Endothelial cell (in vitro differentiated cells): ENCODE results near the gene BTBD7. TPM values are rescaled to one million over a fixed set of nuclear protein-coding genes. Genes with fewer than 3 reads are reported as not detected.

Experiments used
- DNase-seq: peaks from one replicate; pipeline ENCODE4 v3.0.0; 2021; ENCODE audit warnings: low spot score
- H3K27ac Mint-ChIP-seq: one replicate; pipeline ENCODE4 v1.8.0; 2021; ENCODE audit warnings: mixed read lengths, inconsistent platforms; ENCODE audit not compliant: unreplicated experiment
- H3K27me3 Mint-ChIP-seq: one replicate; pipeline ENCODE4 v1.8.0; 2021; ENCODE audit warnings: mild to moderate bottlenecking, moderate library complexity, mixed read lengths, inconsistent platforms; ENCODE audit not compliant: unreplicated experiment
- H3K36me3 Mint-ChIP-seq: one replicate; pipeline ENCODE4 v1.8.0; 2021; ENCODE audit warnings: mild to moderate bottlenecking, low read depth, mixed read lengths, inconsistent platforms; ENCODE audit not compliant: unreplicated experiment
- H3K4me1 Mint-ChIP-seq: one replicate; pipeline ENCODE4 v1.8.0; 2021; ENCODE audit warnings: mild to moderate bottlenecking, mixed read lengths, inconsistent platforms; ENCODE audit not compliant: unreplicated experiment
- H3K4me3 Mint-ChIP-seq: one replicate; pipeline ENCODE4 v1.8.0; 2021; ENCODE audit warnings: mild to moderate bottlenecking, mixed read lengths, inconsistent platforms; ENCODE audit not compliant: unreplicated experiment
- H3K9me3 Mint-ChIP-seq: one replicate; pipeline ENCODE4 v1.8.0; 2021; ENCODE audit warnings: mixed read lengths, inconsistent platforms; ENCODE audit not compliant: unreplicated experiment
- total RNA-seq: library from RNA; stranded (reverse); fragmentation: NEBNext Ultra II Directional; extraction: Animal tissue kit (Norgen Biotek cat#: 25700); gene quantifications from one replicate; pipeline ENCODE4 v1.2.1, GENCODE V29; 2021; ENCODE audit not compliant: unreplicated experiment
- TF ChIP-seq, protein P1 (sequence below): fragments of 200-600 bp; sonication (generic); IDR thresholded peaks from one replicate; pipeline ENCODE4 v1.5.0; 2021; ENCODE audit warnings: antibody characterized with exemption; ENCODE audit not compliant: unreplicated experiment

Gene BTBD7
- total RNA-seq, 1 donor from 2014 or later = 71.1 TPM

DNA sequence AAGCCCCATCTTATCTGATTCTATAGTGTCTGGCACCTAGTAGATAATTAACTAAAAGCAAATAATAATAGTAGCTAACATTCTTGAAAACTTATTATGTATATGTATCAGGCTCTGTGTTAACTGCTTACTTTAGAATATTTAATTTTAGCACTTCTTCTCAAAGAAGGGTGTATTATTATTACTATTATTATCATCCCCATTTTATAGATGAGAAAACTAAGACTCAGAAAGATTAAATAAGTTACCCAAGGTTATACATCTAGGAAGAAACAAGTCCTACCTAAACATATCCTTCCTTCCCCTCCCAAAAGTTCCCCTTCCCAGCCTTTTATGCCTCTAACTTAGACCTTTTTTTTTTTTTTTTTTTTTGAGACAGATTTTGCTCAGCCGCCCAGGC lies 64.4 kb downstream of the BTBD7 start:
- peaks cover 7% of the 10 kb centered on the region for H3K36me3 Mint-ChIP-seq
- TF ChIP-seq, protein P1, sequence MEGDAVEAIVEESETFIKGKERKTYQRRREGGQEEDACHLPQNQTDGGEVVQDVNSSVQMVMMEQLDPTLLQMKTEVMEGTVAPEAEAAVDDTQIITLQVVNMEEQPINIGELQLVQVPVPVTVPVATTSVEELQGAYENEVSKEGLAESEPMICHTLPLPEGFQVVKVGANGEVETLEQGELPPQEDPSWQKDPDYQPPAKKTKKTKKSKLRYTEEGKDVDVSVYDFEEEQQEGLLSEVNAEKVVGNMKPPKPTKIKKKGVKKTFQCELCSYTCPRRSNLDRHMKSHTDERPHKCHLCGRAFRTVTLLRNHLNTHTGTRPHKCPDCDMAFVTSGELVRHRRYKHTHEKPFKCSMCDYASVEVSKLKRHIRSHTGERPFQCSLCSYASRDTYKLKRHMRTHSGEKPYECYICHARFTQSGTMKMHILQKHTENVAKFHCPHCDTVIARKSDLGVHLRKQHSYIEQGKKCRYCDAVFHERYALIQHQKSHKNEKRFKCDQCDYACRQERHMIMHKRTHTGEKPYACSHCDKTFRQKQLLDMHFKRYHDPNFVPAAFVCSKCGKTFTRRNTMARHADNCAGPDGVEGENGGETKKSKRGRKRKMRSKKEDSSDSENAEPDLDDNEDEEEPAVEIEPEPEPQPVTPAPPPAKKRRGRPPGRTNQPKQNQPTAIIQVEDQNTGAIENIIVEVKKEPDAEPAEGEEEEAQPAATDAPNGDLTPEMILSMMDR = no peak
- no peak overlapping the region for H3K27ac Mint-ChIP-seq
- H3K27me3 Mint-ChIP-seq = no peaks in the 10 kb centered on the region
- H3K4me1 Mint-ChIP-seq = peaks cover 42% of the 10 kb centered on the region
- H3K9me3 Mint-ChIP-seq = no peaks in the 10 kb centered on the region
- no peak for DNase-seq
- no peak overlapping the region for H3K4me3 Mint-ChIP-seq

DNA sequence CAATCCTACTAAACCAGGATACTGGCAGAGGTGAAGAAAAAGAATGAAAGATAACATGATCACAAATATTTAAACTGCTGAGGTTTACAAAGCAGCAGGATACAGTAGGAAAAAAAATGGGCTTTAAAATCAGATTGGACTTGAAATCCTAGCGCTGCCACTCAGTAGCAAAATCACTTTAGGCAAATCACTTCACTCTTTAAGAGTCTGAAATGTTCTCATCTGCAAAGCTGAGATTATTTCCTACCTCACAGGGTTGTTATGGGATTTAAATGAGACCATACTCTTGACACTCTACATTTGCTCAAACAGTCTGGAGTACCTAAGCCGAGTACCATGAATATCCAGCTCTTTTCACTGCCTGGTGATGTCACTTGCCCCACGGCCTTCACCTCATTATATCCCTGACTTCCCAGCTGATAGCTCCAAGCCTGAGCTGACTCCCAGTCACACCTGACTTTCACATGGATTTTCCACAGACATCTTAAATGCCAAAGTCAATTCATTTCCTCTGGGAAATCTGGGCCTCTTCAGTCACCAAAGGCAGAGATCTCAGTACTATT lies 65.6 kb downstream of the BTBD7 start:
- TF ChIP-seq, protein P1 = no peak
- Mint-ChIP-seq H3K36me3 (peaks cover 8% of the 10 kb centered on the region), H3K27ac (no peak overlapping the region), H3K27me3 (no peaks in the 10 kb centered on the region), H3K4me3 (no peak overlapping the region), H3K9me3 (no peaks in the 10 kb centered on the region), H3K4me1 (peaks cover 34% of the 10 kb centered on the region)
- no peak for DNase-seq

GRCh38 chr14:93266127-93266526 lies 66.7 kb downstream of the BTBD7 start:
- H3K9me3 Mint-ChIP-seq = no peaks in the 10 kb centered on the region
- no peak overlapping the region for H3K27ac Mint-ChIP-seq
- no peaks in the 10 kb centered on the region for H3K27me3 Mint-ChIP-seq
- no peak overlapping the region for H3K4me3 Mint-ChIP-seq
- TF ChIP-seq, protein P1 = no peak
- peaks cover 23% of the 10 kb centered on the region for H3K4me1 Mint-ChIP-seq
- DNase-seq = no peak
- H3K36me3 Mint-ChIP-seq = peaks cover 8% of the 10 kb centered on the region

- peaks cover 8% of the 10 kb centered on the region for H3K36me3 Mint-ChIP-seq
- no peaks in the 10 kb centered on the region for H3K9me3 Mint-ChIP-seq
- TF ChIP-seq, protein P1 = no peak
- peaks cover 12% of the 10 kb centered on the region for H3K4me1 Mint-ChIP-seq
- H3K27ac Mint-ChIP-seq = no peak overlapping the region
- no peak for DNase-seq
- H3K4me3 Mint-ChIP-seq = no peak overlapping the region
- H3K27me3 Mint-ChIP-seq = no peaks in the 10 kb centered on the region
These were observed 69.4 kb downstream of the BTBD7 start for GRCh38 chr14:93263416-93263815.

DNA sequence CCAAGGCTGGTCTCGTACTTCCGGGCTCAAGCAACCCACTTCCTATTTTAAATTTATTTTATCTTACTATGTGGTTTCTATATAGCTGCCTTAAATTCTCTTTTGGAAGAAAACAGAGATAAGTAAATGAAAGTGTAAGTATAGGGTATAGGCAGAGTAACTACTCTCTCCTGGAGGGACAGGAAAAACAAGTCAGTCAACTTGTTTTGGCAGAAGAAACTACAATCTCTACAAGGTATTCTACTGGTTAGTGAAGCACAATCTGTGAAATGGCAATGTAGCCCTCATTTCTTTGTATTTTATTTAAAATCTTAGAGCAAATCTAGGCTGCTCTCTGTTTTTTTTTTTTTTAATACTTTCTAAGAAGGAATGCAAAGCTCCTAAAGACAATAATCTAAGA lies 70.4 kb downstream of the BTBD7 start:
- peaks cover 8% of the 10 kb centered on the region for H3K36me3 Mint-ChIP-seq
- DNase-seq = no peak
- H3K4me3 Mint-ChIP-seq = no peak overlapping the region
- TF ChIP-seq, protein P1 = no peak
- H3K9me3 Mint-ChIP-seq = no peaks in the 10 kb centered on the region
- no peaks in the 10 kb centered on the region for H3K27me3 Mint-ChIP-seq
- peaks cover 7% of the 10 kb centered on the region for H3K4me1 Mint-ChIP-seq
- H3K27ac Mint-ChIP-seq = no peak overlapping the region
